K562 (cell line): ENCODE data around the gene CDC42SE2. TPM values are rescaled to one million over a fixed set of nuclear protein-coding genes. Genes with fewer than 3 reads are reported as not detected.

ENCODE experiments used
- ARID1B ChIP-seq: fragments of 450-650 bp; IDR thresholded peaks from 2 replicates; pipeline ENCODE4 v1.6.1; 2016; ENCODE audit warnings: antibody characterized with exemption, mild to moderate bottlenecking, inconsistent platforms
- ARNT ChIP-seq, 2 experiments: fragments of 450-650 bp; IDR thresholded peaks; 2 replicates each; pipeline ENCODE4 v1.6.1; 2016; ENCODE audit warnings: mild to moderate bottlenecking in 1 of 2
- ATF4 ChIP-seq: fragments of 450-650 bp; formaldehyde crosslinking; IDR thresholded peaks from 2 replicates; pipeline ENCODE4 v1.4.0; 2022; ENCODE audit warnings: mild to moderate bottlenecking, moderate library complexity
- ATF7 ChIP-seq: fragments of 450-650 bp; IDR thresholded peaks from 2 replicates; pipeline ENCODE4 v1.7.1; 2014; ENCODE audit warnings: mild to moderate bottlenecking, moderate library complexity
- BCL6 ChIP-seq: fragments of 250-450 bp; sonication (Bioruptor Pico); IDR thresholded peaks from 2 replicates; pipeline ENCODE4 v1.4.0; 2020
- CBX3 ChIP-seq, 2 experiments: IDR thresholded peaks; 1 replicate in 1 of 2; 2 replicates in 1 of 2; pipeline ENCODE4 v1.6.1; 2012; ENCODE audit warnings: inconsistent platforms in 2 of 2, low read length in 2 of 2, borderline replicate concordance in 1 of 2, control low read depth in 1 of 2
- CREB1 ChIP-seq, 2 experiments: sonication (generic) in 1 of 2; formaldehyde crosslinking in 1 of 2; IDR thresholded peaks; 2 replicates each; pipeline versions ENCODE4 v1.6.1 to v1.8.0; 2012 to 2022; ENCODE audit warnings: inconsistent platforms in 1 of 2, mild to moderate bottlenecking in 1 of 2, missing genetic modification reagents in 1 of 2, moderate library complexity in 1 of 2
- CTBP1 ChIP-seq: fragments of 450-650 bp; IDR thresholded peaks from 2 replicates; pipeline ENCODE4 v1.6.1; 2016; ENCODE audit warnings: borderline replicate concordance
- CXXC5 ChIP-seq: fragments of 250-450 bp; sonication (Bioruptor Pico); IDR thresholded peaks from 2 replicates; pipeline ENCODE4 v1.8.0; 2022; ENCODE audit warnings: inconsistent platforms, mild to moderate bottlenecking, moderate library complexity
- EP300 ChIP-seq: IDR thresholded peaks from 2 replicates; pipeline ENCODE4 v1.6.1; 2012; ENCODE audit warnings: low read length, improper control_type of control experiment
- FOXA3 ChIP-seq, 2 experiments: fragments of 450-650 bp in 1 of 2; sonication (generic) in 1 of 2; formaldehyde crosslinking; IDR thresholded peaks in 1 of 2; conservative IDR thresholded peaks in 1 of 2; 2 replicates each; pipeline versions ENCODE4 v1.4.0 to v1.8.0; 2020 to 2022; ENCODE audit warnings: mild to moderate bottlenecking in 2 of 2, missing genetic modification reagents in 1 of 2
- FOXK2 ChIP-seq, 2 experiments: fragments of 450-650 bp; IDR thresholded peaks in 1 of 2; conservative IDR thresholded peaks in 1 of 2; 2 replicates each; pipeline ENCODE4 v1.6.1; 2016; ENCODE audit warnings: low read depth in 2 of 2, mild to moderate bottlenecking in 1 of 2
- FOXM1 ChIP-seq, 2 experiments: fragments of 450-650 bp in 1 of 2; sonication (generic) in 1 of 2; formaldehyde crosslinking in 1 of 2; IDR thresholded peaks; 2 replicates each; pipeline versions ENCODE4 v1.6.1 to v1.9.0; 2017 to 2022; ENCODE audit warnings: low read depth in 2 of 2, mild to moderate bottlenecking in 2 of 2, missing genetic modification reagents in 1 of 2, moderate library complexity in 1 of 2
- GABPA ChIP-seq: fragments of 200-800 bp; sonication (Bioruptor generic); conservative IDR thresholded peaks from 2 replicates; pipeline ENCODE4 v1.6.1; 2016; ENCODE audit warnings: low read depth, missing genetic modification characterization, missing compliant biosample characterization
- PML ChIP-seq: IDR thresholded peaks from 2 replicates; pipeline ENCODE4 v1.6.1; 2012; ENCODE audit warnings: low read length, inconsistent platforms
- SRF ChIP-seq, 2 experiments: fragments of 250-450, 450-650 bp in 1 of 2; sonication (Bioruptor Pico) in 1 of 2; sonication (generic) in 1 of 2; formaldehyde crosslinking; IDR thresholded peaks; 2 replicates each; pipeline versions ENCODE4 v1.5.0 to v1.5.1; 2020 to 2022; ENCODE audit warnings: mild to moderate bottlenecking in 1 of 2, missing genetic modification reagents in 1 of 2
- ZNF140 ChIP-seq: fragments of 250-450 bp; sonication (Bioruptor Pico); IDR thresholded peaks from 2 replicates; pipeline ENCODE4 v1.8.0; 2021; ENCODE audit warnings: moderate library complexity, mild to moderate bottlenecking, inconsistent platforms
- polyA plus RNA-seq, 8 experiments: library from polyadenylated mRNA; depleted of rRNA in 4 of 8; stranded (reverse) in 5 of 8; unstranded in 3 of 8; fragments of >200 nt; fragmentation: Nextera tagmentation in 2 of 8; fragmentation: Illumina TruSeq in 1 of 8; extraction: Ambion mirVana in 2 of 8; extraction: Trizol in 1 of 8; gene quantifications; 2 replicates each; pipeline versions ENCODE4 v1.2.1 to v1.2.3, GENCODE V29; 2011 to 2014; ENCODE audit warnings: inconsistent platforms in 1 of 8, missing spikeins in 1 of 8
- total RNA-seq, 7 experiments: library from RNA; depleted of rRNA in 6 of 7; stranded (reverse); fragments of >200 nt in 6 of 7; fragmentation: Illumina TruSeq in 2 of 7; extraction: Trizol in 2 of 7; gene quantifications; 2 replicates each; pipeline versions ENCODE4 v1.2.1 to v1.2.3, GENCODE V29; 2011 to 2021; ENCODE audit warnings: low replicate concordance in 1 of 7
- TF ChIP-seq, protein P1 (sequence below): fragments of 450-650 bp; IDR thresholded peaks from 2 replicates; pipeline ENCODE4 v1.6.1; 2017; ENCODE audit warnings: antibody characterized with exemption, mild to moderate bottlenecking
- TF ChIP-seq, protein P2 (sequence below), 2 experiments: fragments of 450-650 bp in 1 of 2; sonication (generic) in 1 of 2; formaldehyde crosslinking in 1 of 2; IDR thresholded peaks in 1 of 2; conservative IDR thresholded peaks in 1 of 2; 2 replicates each; pipeline versions ENCODE4 v1.6.1 to v1.8.1; 2016 to 2023; ENCODE audit warnings: mild to moderate bottlenecking in 2 of 2, moderate library complexity in 2 of 2, inconsistent platforms in 1 of 2, missing genetic modification reagents in 1 of 2

Gene CDC42SE2
- total and polyA plus RNA-seq, 9 of the 15 experiments (the other 6 are each of a cell fraction or from before 2014, with no cell fraction given) = 24.8 to 44.3 (median 32.7) TPM

DNA sequence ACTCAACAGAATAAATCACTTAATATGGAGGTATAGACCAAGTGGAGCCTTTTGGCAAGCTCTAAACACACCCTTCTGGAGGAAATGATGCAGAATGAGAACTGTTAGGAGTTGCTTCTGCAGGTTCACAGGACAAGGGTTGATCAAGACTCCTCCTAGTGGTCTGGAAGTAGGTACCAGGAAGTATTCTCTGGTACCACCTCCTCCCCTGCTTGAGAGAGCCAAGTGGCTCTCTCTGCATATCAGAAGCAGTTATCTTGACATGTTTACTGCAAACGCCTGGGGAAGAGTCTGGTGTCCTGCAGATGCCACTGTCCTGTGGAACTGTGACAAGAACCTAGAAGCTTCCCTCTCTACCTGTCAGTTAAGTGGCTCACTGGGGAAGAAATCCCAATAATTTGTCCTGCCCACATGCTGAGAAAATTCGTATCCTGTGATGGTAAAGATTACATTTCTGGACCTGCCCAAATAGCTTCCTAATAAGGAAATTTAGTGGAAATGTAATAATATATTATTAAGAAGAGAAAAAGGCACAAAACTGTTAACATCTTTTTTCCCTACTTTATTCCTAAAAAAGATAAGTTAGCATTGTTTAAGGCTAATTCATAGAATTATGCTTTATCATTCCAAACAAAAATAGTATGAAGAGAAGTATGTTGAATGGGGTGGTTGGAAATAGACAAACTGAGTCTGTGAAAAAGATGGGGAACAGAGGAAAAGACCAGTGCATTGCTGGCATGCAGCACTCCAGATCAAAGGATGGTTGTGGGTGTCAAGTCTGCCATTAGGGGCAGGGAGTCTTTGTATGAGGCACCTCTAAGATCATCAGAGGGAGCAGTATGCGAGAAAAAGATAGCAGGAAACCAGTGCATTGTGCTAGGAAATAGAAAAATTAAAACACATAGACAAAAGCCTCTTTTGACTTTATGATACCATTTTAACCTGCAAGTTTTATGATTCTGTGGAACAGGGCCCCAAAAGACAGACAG is 118.8 kb downstream of the CDC42SE2 start (continued):
- TF ChIP-seq, protein P1, sequence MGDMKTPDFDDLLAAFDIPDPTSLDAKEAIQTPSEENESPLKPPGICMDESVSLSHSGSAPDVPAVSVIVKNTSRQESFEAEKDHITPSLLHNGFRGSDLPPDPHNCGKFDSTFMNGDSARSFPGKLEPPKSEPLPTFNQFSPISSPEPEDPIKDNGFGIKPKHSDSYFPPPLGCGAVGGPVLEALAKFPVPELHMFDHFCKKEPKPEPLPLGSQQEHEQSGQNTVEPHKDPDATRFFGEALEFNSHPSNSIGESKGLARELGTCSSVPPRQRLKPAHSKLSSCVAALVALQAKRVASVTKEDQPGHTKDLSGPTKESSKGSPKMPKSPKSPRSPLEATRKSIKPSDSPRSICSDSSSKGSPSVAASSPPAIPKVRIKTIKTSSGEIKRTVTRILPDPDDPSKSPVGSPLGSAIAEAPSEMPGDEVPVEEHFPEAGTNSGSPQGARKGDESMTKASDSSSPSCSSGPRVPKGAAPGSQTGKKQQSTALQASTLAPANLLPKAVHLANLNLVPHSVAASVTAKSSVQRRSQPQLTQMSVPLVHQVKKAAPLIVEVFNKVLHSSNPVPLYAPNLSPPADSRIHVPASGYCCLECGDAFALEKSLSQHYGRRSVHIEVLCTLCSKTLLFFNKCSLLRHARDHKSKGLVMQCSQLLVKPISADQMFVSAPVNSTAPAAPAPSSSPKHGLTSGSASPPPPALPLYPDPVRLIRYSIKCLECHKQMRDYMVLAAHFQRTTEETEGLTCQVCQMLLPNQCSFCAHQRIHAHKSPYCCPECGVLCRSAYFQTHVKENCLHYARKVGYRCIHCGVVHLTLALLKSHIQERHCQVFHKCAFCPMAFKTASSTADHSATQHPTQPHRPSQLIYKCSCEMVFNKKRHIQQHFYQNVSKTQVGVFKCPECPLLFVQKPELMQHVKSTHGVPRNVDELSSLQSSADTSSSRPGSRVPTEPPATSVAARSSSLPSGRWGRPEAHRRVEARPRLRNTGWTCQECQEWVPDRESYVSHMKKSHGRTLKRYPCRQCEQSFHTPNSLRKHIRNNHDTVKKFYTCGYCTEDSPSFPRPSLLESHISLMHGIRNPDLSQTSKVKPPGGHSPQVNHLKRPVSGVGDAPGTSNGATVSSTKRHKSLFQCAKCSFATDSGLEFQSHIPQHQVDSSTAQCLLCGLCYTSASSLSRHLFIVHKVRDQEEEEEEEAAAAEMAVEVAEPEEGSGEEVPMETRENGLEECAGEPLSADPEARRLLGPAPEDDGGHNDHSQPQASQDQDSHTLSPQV = peak; percentile 60
- TF ChIP-seq CREB1 (IDR thresholded peaks at IDR 0.05) (no peak), CREB1 (CRISPR knock-in tag; IDR thresholded peaks at IDR 0.05) (no peak), GABPA (tag) (peak; percentile 33; the same call in 1 of the 2 replicates), ATF4 (0 out of 2 replicates have a peak, but pooled peaks have one; percentile 17), BCL6 (CRISPR knock-in tag) (0 out of 2 replicates have a peak, but pooled peaks have one; percentile 28), ARNT (IDR thresholded peaks at IDR 0.05) (no peak), ATF7 (0 out of 2 replicates have a peak, but pooled peaks have one; percentile 42), FOXK2 (conservative IDR thresholded peaks at IDR 0.05 in 1 of 2, IDR thresholded peaks at IDR 0.05 in 1 of 2; ENCODE audit: low read depth in 2 of 2) (peak; percentile 63 to 70), FOXA3 (CRISPR knock-in tag; conservative IDR thresholded peaks at IDR 0.05 in 1 of 2, IDR thresholded peaks at IDR 0.05 in 1 of 2) (peak in 1 of 2 experiments; percentile 57; a peak in 2 of 4 replicates), CBX3 (IDR thresholded peaks at IDR 0.05; ENCODE audit: borderline replicate concordance in 1 of 2, low read length in 2 of 2) (peak in 1 of 2 experiments; percentile 64; a peak in 1 of 3 replicates), ARID1B (peak; percentile 55), PML (peak; percentile 35; the same call in 1 of the 2 replicates), CTBP1 (peak; percentile 93), ZNF140 (CRISPR knock-in tag) (0 out of 2 replicates have a peak, but pooled peaks have one; percentile 46), FOXM1 (IDR thresholded peaks at IDR 0.05; ENCODE audit: low read depth) (peak; percentile 61; the same call in 1 of the 2 replicates), FOXM1 (CRISPR knock-in tag; IDR thresholded peaks at IDR 0.05; ENCODE audit: low read depth) (no peak), SRF (CRISPR knock-in tag; IDR thresholded peaks at IDR 0.05) (0 out of 4 replicates have a peak, but pooled peaks of 1 of the 2 experiments have one; percentile 49), EP300 (peak; percentile 75), CXXC5 (CRISPR knock-in tag) (peak; percentile 41)
- TF ChIP-seq, protein P2, sequence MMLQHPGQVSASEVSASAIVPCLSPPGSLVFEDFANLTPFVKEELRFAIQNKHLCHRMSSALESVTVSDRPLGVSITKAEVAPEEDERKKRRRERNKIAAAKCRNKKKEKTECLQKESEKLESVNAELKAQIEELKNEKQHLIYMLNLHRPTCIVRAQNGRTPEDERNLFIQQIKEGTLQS (IDR thresholded peaks at IDR 0.05) = no peak
- TF ChIP-seq, protein P2 (CRISPR knock-in tag; conservative IDR thresholded peaks at IDR 0.05) = peak; percentile 33; the same call in 1 of the 2 replicates
